KOPT-K1 (cell line): Measurements from ENCODE around the gene PIGC.

ENCODE experiments used
- H3K27ac ChIP-seq: fragments of 200-600 bp; sonication (generic); 2 replicates; pipeline ENCODE4 v1.5.1; 2016; ENCODE audit warnings: antibody characterized with exemption, mild to moderate bottlenecking, low read depth, low read length; ENCODE audit not compliant: poor library complexity, severe bottlenecking
- H3K36me3 ChIP-seq: fragments of 200-600 bp; sonication (generic); 2 replicates; pipeline ENCODE4 v1.5.1; 2017; ENCODE audit warnings: antibody characterized with exemption, mild to moderate bottlenecking, low read length, moderate library complexity; ENCODE audit not compliant: insufficient read depth
- H3K9me3 ChIP-seq: fragments of 200-600 bp; sonication (generic); 2 replicates; pipeline ENCODE4 v1.5.1; 2017; ENCODE audit warnings: antibody characterized with exemption, low read length, mild to moderate bottlenecking; ENCODE audit not compliant: insufficient read depth, poor library complexity, severe bottlenecking

Gene PIGC

DNA sequence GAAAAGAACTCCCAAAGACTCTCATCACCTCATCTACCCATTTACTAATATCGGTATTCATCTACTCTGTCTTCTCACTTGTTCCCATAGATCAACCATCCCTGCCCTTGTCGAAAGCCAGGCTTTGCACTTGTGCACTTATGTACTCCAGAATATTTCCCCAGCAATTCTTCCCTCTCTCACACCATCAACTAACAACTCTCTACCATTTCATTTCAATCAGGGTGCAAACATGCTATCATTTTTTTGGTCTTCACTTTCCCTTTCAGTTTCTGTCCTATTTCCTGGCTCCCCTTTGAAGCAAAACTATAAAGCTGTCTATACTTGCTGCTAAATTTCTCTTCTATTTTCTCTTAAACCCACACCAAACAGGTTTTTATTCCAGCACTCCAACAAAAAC, 16.7 kb downstream of the PIGC start:
- Histone ChIP-seq H3K36me3 (no peaks in the 10 kb centered on the region), H3K9me3 (peaks cover 3% of the 10 kb centered on the region), H3K27ac (peak overlapping the region; percentile 77)

DNA sequence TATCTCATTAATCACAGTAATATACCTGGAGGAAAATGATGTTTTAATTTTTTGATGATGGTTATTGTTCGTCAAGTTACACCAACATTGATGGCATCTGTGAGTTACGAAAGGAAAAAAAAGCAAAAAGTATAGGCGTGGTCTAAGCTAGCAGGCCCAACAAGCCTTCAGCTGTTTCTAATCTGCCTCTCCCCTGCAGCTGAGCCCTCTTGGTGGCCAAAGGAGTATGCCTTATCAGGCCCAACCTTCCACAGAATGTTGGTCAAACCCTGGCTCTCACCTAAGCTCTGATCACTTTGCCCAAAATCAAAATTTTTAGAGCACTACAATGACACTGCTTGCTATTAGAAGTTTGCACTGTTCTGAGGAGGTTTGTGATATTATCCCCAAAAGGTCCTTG, 18.5 kb downstream of the PIGC start:
- no peak overlapping the region for H3K27ac ChIP-seq
- no peaks in the 10 kb centered on the region for H3K36me3 ChIP-seq
- peaks cover 3% of the 10 kb centered on the region for H3K9me3 ChIP-seq

DNA sequence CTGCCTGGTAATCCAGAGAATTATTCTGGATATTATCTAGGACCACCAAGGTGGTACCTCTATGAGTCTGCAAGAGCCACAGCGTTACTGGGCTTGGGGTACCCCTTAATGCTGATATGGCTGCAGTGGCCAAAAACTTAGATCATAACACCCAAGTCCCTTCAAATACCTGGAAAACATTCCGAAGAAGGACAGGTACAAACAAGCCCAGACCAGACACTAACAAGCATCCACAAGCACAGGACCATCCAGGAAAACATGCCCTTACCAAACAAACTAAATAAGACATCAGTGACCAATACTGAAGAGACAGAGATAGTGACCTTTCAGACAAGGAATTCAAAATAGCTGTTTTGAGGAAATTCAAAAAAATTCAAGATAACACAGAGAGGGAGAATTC, 20.5 kb downstream of the PIGC start:
- Histone ChIP-seq H3K9me3 (peaks cover 3% of the 10 kb centered on the region), H3K36me3 (no peaks in the 10 kb centered on the region), H3K27ac (no peak overlapping the region)

DNA sequence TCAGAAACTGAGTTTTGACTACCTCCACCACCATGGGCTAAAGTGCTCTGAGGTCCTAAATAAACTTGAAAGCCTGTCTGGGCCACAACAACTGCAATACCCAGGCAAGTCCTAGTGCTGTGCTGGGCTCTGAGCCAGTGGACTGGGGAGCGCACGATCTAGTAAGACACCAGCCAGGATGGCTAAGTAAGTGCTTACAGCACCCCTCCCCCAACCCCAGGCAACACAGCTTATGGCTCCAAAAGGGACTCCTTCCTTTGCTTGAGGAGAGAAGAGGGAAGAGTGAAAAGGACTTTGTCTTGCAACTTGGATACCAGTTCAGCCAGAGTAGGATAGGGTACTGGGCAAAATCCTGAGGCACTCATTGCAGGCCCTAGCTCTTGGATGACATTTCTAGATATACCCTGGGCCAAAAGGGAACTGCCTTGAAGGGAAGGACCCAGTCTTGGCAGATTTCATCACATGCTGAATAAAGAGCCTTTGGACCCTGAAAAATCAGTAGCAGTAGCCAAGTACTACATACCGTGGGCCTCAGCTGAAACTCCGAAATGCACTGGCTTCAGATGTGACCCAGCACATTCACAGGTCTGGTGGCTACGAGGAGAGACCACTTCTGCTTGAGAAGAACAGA, 21.8 kb downstream of the PIGC start:
- peaks cover 3% of the 10 kb centered on the region for H3K9me3 ChIP-seq
- H3K27ac ChIP-seq = no peak overlapping the region
- H3K36me3 ChIP-seq = no peaks in the 10 kb centered on the region

DNA sequence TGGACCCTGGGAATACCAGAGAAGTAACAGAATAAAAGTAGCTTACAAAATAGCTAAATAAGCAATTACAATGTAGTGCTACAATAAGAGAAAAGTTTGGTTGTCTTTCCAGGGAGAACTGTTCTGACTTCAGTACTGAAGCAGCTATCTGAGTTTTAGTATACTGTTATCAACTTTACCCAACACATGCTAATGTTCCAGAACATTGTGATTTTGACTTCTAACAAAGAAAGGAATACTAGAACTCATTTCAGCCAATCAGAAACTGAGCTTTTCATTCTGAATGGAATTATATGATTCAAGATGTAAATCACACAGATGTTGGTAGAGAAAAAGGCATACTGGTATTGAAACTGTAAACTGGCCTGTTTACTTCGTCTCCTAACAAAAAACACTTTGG, 23.5 kb downstream of the PIGC start, which contains the start of gene C1orf105:
TSS of gene C1orf105 (plus strand) at position 301 of the 400 bp plus-strand sequence. CDS start 201 bp downstream, outside the sequence.
- Histone ChIP-seq H3K36me3 (no peaks in the 10 kb centered on the region), H3K9me3 (no peaks in the 10 kb centered on the region), H3K27ac (no peak within 1 kb of the TSS)

DNA sequence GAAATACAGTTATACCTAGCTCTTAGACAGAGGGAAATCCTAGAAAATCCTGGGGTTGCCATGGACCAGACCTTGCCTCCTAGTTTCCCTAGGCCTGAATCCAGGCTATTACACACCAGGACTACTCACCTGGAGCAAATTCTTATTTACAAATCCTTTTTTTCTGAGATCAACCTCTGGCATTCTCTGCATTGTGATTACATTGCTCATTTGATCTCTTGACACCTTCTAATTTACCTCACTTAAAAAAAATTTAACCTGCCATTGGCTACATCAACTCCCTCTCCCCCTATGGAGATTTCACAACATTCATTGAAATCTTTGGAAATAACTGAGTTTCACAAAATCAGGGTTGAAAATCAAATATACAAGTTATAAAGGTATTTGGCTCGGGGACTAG, 26.3 kb downstream of the PIGC start:
- H3K36me3 ChIP-seq = no peaks in the 10 kb centered on the region
- H3K27ac ChIP-seq = no peak overlapping the region
- H3K9me3 ChIP-seq = no peaks in the 10 kb centered on the region

DNA sequence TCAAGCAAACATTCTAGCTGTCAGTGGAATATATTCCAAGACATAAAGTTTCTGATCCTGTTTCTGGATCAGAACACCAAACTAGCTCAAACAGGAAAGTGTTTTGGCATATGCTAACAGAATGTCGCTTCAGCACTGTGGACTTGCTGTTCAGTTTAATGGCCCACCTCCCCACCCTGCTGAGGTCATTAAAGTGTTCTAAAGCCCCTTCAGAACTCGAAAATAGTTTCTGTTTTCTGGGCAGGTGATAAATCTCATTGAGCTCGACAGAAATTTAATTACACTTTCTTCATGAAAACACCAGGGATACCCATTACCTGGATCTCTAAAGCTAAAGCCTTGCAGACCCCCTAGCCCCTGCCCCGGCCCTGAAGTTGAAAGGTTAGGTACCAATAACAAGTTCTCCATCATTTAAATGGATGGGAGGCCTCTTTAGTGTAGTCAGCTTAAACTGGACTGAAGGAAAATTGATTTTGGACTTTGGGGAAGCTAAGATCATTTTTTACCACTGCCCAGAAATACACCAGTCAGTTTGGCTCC, 27.3 kb downstream of the PIGC start:
- H3K9me3 ChIP-seq = no peaks in the 10 kb centered on the region
- H3K36me3 ChIP-seq = no peaks in the 10 kb centered on the region
- H3K27ac ChIP-seq = no peak overlapping the region

DNA sequence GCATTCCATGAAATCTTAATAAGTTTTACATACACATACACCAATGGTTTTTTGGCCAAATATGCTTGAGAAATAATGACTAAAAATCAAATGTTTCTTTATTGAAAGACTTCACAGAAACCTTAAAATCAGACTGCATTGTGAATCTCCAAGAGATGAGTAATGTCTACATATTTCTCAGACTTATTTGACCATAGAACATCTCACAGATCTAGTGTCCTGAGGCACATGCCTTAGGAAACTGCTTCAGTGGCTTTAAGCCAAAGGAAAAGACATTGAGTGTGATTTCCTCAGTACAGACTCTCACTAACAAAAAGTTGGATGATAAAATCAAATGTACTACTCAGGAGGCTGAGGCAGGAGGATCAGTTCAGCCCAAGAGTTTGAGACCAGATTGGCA, 29.5 kb downstream of the PIGC start:
- H3K36me3 ChIP-seq = no peaks in the 10 kb centered on the region
- no peaks in the 10 kb centered on the region for H3K9me3 ChIP-seq
- H3K27ac ChIP-seq = no peak overlapping the region

DNA sequence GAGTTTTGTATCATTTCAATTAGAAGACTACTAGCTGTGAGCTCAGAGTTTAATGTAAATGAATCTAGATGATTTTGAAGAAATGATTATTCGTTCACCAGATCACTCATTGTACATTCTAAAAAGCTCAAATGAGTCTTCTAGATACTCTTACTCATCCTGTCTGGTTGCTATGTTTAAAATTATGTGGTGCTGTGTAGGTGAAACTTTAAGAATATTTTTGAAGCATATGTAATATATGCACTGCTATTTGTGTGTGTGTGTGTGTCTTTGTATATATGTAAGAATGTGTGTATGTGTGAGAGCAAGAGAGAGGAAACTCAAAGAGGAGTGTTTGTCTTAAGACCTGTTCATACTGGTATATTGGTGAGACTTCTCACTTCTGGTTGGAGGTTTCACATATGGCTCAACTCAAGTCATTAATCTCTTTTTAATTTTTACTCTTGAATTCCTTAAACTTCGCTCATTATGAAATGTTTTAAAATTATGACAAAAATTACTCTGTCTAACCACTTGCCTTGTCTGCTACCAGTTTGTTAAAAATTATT, 32.0 kb downstream of the PIGC start:
- Histone ChIP-seq H3K9me3 (no peaks in the 10 kb centered on the region), H3K27ac (no peak overlapping the region), H3K36me3 (no peaks in the 10 kb centered on the region)

DNA sequence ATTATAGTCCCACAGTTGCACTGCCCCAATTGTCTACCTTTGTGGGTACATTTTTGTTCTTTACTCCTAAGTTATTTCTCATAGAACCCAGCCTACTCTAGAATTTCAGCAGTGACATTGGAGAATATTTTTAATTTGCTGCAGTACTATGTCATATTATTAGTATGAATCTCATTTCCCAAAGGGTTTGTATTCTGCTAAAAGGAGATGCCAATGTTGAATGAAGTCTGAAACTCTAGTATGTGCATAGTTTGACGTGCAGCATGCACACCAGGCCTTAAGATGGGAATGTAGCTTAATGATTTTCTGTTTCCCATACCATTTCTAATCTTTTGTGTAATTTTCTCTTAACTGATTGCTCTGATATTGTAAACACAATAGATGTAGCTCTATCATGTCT, 33.8 kb downstream of the PIGC start:
- no peaks in the 10 kb centered on the region for H3K9me3 ChIP-seq
- H3K27ac ChIP-seq = no peak overlapping the region
- no peaks in the 10 kb centered on the region for H3K36me3 ChIP-seq

DNA sequence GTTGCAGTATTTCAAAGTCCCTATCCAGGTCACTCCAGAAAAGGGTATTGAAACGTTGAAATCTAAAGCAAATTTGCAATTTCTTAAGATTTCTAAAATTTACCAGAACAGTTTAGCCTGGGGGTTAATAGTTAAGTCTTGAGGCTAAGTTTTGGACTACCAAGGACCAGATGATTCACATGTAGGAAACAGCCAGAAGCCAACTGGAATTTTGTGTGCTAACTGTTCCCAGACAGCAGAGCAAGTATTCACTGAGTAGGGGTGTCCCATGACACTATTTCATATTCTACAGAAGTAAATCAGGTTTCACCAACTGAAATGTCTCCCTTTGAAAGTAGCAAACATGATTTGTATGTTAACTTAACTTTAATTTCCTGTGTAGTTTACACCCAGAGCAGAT, 34.9 kb downstream of the PIGC start:
- H3K9me3 ChIP-seq = no peaks in the 10 kb centered on the region
- no peak overlapping the region for H3K27ac ChIP-seq
- H3K36me3 ChIP-seq = no peaks in the 10 kb centered on the region

DNA sequence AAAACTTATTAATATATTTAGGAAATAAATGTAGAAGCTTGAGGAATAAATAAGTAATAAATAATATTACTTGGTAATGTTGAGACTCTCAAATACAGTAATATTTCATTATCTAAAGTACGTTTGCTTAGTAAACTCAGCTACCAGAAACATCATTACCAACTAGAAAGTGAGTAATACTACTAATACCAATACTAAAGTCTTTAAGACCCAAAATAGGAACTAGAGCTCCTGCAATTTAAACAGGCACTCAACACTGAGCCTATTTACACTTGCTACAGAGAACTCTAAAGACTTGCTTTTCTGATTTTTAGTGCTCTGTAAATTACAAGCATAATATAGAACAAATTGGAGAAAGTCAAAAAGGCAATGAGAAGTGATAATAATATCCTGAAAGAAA, 36.9 kb downstream of the PIGC start:
- Histone ChIP-seq H3K27ac (no peak overlapping the region), H3K36me3 (no peaks in the 10 kb centered on the region), H3K9me3 (no peaks in the 10 kb centered on the region)

DNA sequence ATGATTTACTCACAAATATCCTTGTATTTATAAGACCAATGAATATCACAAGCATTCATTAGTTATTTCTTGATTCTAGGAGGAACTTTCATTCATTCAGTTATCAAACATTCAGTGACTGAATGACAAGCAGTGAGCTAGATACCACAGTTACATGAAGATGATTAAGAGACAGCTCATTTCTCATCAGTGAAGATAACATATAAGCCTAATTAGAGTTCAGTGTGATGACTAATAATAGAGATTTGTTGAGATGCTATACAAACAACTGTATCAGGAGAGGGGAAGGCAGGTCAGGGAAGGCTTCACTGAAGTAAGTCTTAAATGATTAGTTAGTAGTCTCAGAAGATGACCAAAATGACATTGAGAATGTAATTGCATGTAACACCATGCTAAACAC, 38.0 kb downstream of the PIGC start:
- Histone ChIP-seq H3K9me3 (no peaks in the 10 kb centered on the region), H3K36me3 (no peaks in the 10 kb centered on the region), H3K27ac (no peak overlapping the region)

DNA sequence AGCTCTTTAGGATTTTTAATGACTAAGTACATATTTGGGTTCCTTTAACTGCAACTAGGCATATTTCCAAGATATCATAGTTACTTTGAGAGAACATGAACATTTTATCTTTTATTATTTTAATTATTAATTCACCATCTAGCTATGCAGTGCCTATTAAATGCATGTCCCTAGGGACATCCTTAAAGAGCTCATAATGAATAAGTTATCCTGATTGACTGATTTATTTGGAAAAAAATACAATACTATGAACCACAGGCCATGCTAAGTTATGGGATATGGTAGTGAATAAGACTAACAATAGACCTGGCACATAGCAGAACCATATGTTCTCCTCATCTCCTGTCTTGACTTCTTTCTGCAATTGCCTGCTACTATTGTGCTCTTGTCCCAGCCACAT, 39.7 kb downstream of the PIGC start:
- H3K27ac ChIP-seq = no peak overlapping the region
- H3K36me3 ChIP-seq = no peaks in the 10 kb centered on the region
- H3K9me3 ChIP-seq = no peaks in the 10 kb centered on the region

DNA sequence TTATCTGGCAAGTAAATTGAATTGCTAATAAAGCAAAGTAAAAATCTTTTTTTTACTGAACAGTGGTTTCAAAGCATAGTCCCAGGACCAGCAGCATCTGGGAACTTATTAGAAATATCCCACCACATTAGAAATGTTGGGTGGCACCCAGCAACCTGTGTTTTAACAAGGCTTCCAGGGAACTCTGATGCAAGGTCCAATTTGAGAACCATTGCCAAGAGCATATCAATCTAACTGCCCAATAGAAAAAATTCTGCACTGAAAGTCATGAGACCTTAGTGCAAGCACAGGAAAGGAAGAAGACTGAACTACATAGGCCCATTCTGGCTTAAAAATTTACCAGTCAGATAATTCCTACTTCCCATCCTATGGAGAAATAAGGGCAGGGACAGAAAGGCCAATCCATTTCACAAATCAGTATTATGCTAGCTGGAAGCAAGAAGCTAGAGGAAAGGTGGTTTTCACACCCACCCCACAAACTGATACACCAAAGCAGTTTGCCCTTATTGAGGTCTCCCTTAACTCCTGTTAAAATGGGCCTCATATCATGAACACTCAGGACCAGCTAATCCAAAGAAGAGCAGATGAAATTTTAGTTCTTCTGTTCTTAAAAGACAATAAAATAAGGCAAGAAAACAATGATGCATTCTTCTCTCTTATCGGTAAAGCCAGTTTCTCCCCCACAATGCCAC, 40.8 kb downstream of the PIGC start:
- Histone ChIP-seq H3K27ac (no peak overlapping the region), H3K9me3 (no peaks in the 10 kb centered on the region), H3K36me3 (no peaks in the 10 kb centered on the region)

DNA sequence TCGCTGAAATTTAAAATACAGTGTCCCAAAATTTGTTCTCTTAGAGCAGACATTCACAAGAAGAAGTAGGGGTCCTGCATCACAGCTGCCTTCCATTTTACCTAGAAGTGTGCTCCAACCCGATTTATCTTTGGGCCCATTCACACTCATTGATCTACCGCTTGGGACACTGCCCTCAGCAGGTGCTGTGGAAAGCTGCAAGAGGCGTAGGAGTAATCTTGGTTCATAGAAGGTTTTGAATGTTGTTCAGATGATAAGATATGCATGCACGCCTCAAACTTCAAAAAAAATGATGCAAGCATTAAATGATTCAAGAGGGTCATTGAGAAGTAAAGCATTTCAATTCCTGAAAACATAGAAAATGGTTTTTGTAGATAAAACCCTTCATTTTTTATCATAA, 42.0 kb downstream of the PIGC start:
- H3K27ac ChIP-seq = no peak overlapping the region
- no peaks in the 10 kb centered on the region for H3K36me3 ChIP-seq
- H3K9me3 ChIP-seq = no peaks in the 10 kb centered on the region
